ENCODE results near the gene PTPN4.

PTPN4 gene

GRCh38 chr2:120032297-120032696 lies 272.6 kb downstream of the PTPN4 start:
- no peak for DNase-seq
